HG03196 (cell line): Measurements from ENCODE around the gene MRPS24.
A peak's percentile ranks its signal among the peaks of the same experiment; 100 is the strongest.

Experiments used
- ATAC-seq: cut with Tn5 transposase; IDR thresholded peaks from one replicate; pipeline ENCODE4 v1.9.1; 2021; ENCODE audit not compliant: unreplicated experiment

The MRPS24 gene

GRCh38 chr7:43877968-43878864 lies 8.9 kb upstream of the MRPS24 start:
- no peak for ATAC-seq

- no peak for ATAC-seq
Measured at GRCh38 chr7:43876976-43877745, 7.8 kb upstream of the MRPS24 start.

- ATAC-seq: no peak
Measured at GRCh38 chr7:43876241-43876640, 6.9 kb upstream of the MRPS24 start.

GRCh38 chr7:43873300-43873699 lies 4.0 kb upstream of the MRPS24 start:
- no peak for ATAC-seq

- no peak for ATAC-seq
Measured at GRCh38 chr7:43872406-43873110, 3.2 kb upstream of the MRPS24 start.

- no peak for ATAC-seq
Measured at GRCh38 chr7:43871064-43871463, 1.7 kb upstream of the MRPS24 start.

- no peak for ATAC-seq
Measured at GRCh38 chr7:43870316-43870715, 999 bp upstream of the MRPS24 start.

GRCh38 chr7:43869867-43870240 lies 537 bp upstream of the MRPS24 start:
- ATAC-seq: peak; percentile 14

- no peak for ATAC-seq
Measured at GRCh38 chr7:43868681-43869005, 674 bp downstream of the MRPS24 start.

GRCh38 chr7:43868181-43868580 lies 1.1 kb downstream of the MRPS24 start:
- ATAC-seq: no peak

- no peak for ATAC-seq
Measured at GRCh38 chr7:43865277-43865676, 4.0 kb downstream of the MRPS24 start.

GRCh38 chr7:43864126-43864525 lies 5.2 kb downstream of the MRPS24 start:
- ATAC-seq: no peak

- no peak for ATAC-seq
Measured at GRCh38 chr7:43856996-43857395, 12.3 kb downstream of the MRPS24 start.

GRCh38 chr7:43856316-43856715 lies 13.0 kb downstream of the MRPS24 start:
- no peak for ATAC-seq

- no peak for ATAC-seq
Measured at GRCh38 chr7:43855176-43855575, 14.1 kb downstream of the MRPS24 start.

- ATAC-seq: no peak
Measured at GRCh38 chr7:43851805-43852204, 17.5 kb downstream of the MRPS24 start.

GRCh38 chr7:43850348-43851116 lies 18.8 kb downstream of the MRPS24 start:
- ATAC-seq: no peak

- no peak for ATAC-seq
Measured at GRCh38 chr7:43849047-43849446, 20.3 kb downstream of the MRPS24 start.

GRCh38 chr7:43847496-43847895 lies 21.8 kb downstream of the MRPS24 start:
- ATAC-seq: no peak

GRCh38 chr7:43844662-43845061 lies 24.7 kb downstream of the MRPS24 start:
- ATAC-seq: no peak

- ATAC-seq: no peak
Measured at GRCh38 chr7:43844257-43844656, 25.1 kb downstream of the MRPS24 start.
